Measurements from ENCODE around the gene SUGP2. TPM values are rescaled to one million over a fixed set of nuclear protein-coding genes. Genes with fewer than 3 reads are reported as not detected.

Gene SUGP2
- total RNA-seq, 1 donor from 2014 or later: 66.4 TPM

DNA sequence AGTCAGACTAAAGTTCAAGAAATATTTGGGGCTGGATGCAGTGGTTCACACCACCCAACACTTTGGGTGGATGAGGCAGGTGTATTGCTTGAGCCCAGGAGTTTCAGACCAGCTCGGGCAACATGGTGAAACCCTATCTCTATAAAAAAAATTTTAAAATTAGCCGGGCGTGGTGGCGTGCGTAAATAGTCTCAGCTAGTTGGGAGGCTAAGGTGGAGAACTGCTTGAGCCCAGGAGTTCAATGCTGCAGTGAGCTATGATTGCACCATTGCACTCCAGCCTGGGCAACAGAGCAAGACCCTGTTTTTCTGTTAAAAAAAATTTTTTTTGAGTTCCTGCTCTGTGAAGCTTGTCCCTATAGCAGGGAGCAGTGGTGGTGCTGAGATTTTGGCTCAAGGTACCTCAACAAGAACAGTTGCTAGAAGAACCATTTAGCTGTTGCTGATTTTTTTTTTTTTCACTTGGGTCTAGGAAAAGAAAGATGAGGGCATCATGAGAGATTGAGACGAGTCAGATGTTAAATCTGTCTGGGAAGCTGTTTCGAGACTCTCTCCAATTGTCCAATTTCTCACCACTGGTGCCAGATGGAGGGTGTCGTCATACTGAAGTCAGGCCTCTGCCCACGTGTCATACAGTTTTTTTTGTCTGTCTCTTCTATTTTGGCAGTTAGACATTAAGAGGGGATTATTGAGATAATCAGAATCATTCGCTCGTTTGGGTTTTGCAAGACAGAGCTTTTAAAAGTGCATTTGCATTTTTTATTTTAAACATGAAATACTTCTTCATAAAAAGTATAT is 34.2 kb upstream of the SUGP2 start:
- no peaks in the 10 kb centered on the region for H3K27me3 Mint-ChIP-seq (ENCODE audit: low read depth)
- no peak for DNase-seq (ENCODE audit: low spot score)
- no peak overlapping the region for H3K4me3 Mint-ChIP-seq (ENCODE audit: unreplicated experiment)
- TF ChIP-seq, protein P1, sequence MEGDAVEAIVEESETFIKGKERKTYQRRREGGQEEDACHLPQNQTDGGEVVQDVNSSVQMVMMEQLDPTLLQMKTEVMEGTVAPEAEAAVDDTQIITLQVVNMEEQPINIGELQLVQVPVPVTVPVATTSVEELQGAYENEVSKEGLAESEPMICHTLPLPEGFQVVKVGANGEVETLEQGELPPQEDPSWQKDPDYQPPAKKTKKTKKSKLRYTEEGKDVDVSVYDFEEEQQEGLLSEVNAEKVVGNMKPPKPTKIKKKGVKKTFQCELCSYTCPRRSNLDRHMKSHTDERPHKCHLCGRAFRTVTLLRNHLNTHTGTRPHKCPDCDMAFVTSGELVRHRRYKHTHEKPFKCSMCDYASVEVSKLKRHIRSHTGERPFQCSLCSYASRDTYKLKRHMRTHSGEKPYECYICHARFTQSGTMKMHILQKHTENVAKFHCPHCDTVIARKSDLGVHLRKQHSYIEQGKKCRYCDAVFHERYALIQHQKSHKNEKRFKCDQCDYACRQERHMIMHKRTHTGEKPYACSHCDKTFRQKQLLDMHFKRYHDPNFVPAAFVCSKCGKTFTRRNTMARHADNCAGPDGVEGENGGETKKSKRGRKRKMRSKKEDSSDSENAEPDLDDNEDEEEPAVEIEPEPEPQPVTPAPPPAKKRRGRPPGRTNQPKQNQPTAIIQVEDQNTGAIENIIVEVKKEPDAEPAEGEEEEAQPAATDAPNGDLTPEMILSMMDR (IDR thresholded peaks at IDR 0.05): no peak
- H3K36me3 Mint-ChIP-seq (ENCODE audit: low read depth): no peaks in the 10 kb centered on the region
- H3K4me1 Mint-ChIP-seq (ENCODE audit: low read depth): peaks cover 22% of the 10 kb centered on the region
- no peak overlapping the region for H3K27ac Mint-ChIP-seq (ENCODE audit: unreplicated experiment)
- H3K9me3 Mint-ChIP-seq (ENCODE audit: low read depth): no peaks in the 10 kb centered on the region

DNA sequence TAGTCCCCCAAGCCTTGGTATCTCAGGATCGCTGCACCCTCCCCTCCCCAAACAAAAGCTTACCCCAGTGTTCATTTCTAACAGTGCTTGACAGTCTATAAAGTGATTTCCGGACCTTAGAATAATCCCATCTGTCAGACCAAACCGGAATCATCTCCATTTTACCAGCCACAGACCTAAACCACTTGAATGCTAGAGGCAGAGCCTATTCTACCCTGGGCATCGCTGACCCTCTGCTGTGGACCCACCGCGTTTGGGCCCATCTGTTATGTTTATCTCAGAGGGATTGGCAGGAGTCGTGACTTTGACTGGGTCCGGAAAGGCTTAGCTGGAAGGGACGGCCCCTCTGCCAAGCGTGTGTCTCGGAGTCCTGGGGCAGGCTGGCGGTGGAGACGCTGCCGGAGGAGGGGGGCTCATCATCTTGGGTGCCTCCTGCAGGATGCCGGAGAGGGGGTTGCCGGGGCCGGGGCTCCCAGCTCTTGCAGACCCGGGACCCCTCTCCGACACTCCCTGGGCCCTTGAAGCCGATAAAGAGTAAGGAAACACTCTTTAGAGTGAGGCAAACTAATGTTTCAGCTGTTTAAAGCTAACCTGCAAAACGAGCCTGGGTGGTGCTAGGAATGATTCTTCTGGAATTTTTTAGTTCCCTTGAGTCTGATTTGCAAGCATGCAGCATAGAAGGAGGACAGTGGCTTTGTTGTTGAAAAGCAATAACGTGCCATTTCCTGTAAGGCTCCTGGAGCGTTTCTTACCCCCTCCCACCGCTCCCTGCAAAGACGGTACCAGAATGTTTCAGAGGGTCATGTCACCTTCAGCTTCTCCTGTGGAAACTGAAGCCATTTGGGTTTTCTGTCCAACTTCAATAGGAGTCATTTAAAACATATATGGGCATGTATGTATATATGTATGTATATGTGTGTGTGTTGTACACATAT is 31.8 kb upstream of the SUGP2 start:
- Mint-ChIP-seq H3K27me3 (ENCODE audit: low read depth) (no peaks in the 10 kb centered on the region), H3K27ac (ENCODE audit: unreplicated experiment) (peak overlapping the region; percentile 43), H3K36me3 (ENCODE audit: low read depth) (no peaks in the 10 kb centered on the region), H3K9me3 (ENCODE audit: low read depth) (no peaks in the 10 kb centered on the region), H3K4me1 (ENCODE audit: low read depth) (peaks cover 28% of the 10 kb centered on the region), H3K4me3 (ENCODE audit: unreplicated experiment) (peak overlapping the region; percentile 77)
- no peak for DNase-seq (ENCODE audit: low spot score)
- TF ChIP-seq, protein P1 (IDR thresholded peaks at IDR 0.05): no peak

- DNase-seq (ENCODE audit: low spot score): no peak
- Mint-ChIP-seq H3K4me3 (ENCODE audit: unreplicated experiment) (peak overlapping the region; percentile 77), H3K27me3 (ENCODE audit: low read depth) (no peaks in the 10 kb centered on the region), H3K4me1 (ENCODE audit: low read depth) (peaks cover 28% of the 10 kb centered on the region), H3K9me3 (ENCODE audit: low read depth) (no peaks in the 10 kb centered on the region), H3K36me3 (ENCODE audit: low read depth) (no peaks in the 10 kb centered on the region), H3K27ac (ENCODE audit: unreplicated experiment) (peak overlapping the region; percentile 43)
- TF ChIP-seq, protein P1 (IDR thresholded peaks at IDR 0.05): peak; percentile 55
Observed at GRCh38 chr19:19064098-19064722, 30.9 kb upstream of the SUGP2 start.

GRCh38 chr19:19063183-19064097 is 30.1 kb upstream of the SUGP2 start, which contains the start of gene SLC25A42:
Gene SLC25A42, plus strand, starts transcription at chr19:19063994. Its CDS starts 32,131 bp downstream, at chr19:19096125.
- Mint-ChIP-seq H3K36me3 (ENCODE audit: low read depth) (no peaks in the 10 kb centered on the region), H3K4me1 (ENCODE audit: low read depth) (peaks cover 28% of the 10 kb centered on the region), H3K9me3 (ENCODE audit: low read depth) (no peaks in the 10 kb centered on the region), H3K27me3 (ENCODE audit: low read depth) (no peaks in the 10 kb centered on the region), H3K27ac (ENCODE audit: unreplicated experiment) (peak within 1 kb of the TSS; percentile 79), H3K4me3 (ENCODE audit: unreplicated experiment) (peak within 1 kb of the TSS; percentile 77)
- DNase-seq (ENCODE audit: low spot score): peak; percentile 100
- TF ChIP-seq, protein P1 (IDR thresholded peaks at IDR 0.05): no peak
